Hepatocyte (in vitro differentiated cells): ENCODE measurements around the gene SHF. TPM values are rescaled to one million over a fixed set of nuclear protein-coding genes. Genes with fewer than 3 reads are reported as not detected.

Source experiments
- DNase-seq: peaks from one replicate; pipeline ENCODE4 v3.0.0-alpha.2; 2016; ENCODE audit warnings: low spot score
- H2AFZ ChIP-seq: fragments of 200-600 bp; sonication (generic); 2 replicates; pipeline ENCODE4 v1.6.0; 2016; ENCODE audit warnings: antibody characterized with exemption, mild to moderate bottlenecking
- H3K27ac ChIP-seq: fragments of 200-600 bp; sonication (generic); 2 replicates; pipeline ENCODE4 v1.5.1; 2016; ENCODE audit warnings: mild to moderate bottlenecking
- H3K27me3 ChIP-seq: fragments of 200-600 bp; sonication (generic); 2 replicates; pipeline ENCODE4 v1.6.1; 2016
- H3K36me3 ChIP-seq: fragments of 200-600 bp; sonication (generic); replicated peaks from 2 replicates; pipeline ENCODE4 v1.5.1; 2016; ENCODE audit warnings: low read depth; ENCODE audit not compliant: insufficient read depth
- H3K4me1 ChIP-seq: fragments of 200-600 bp; sonication (generic); 2 replicates; pipeline ENCODE4 v1.5.1; 2016; ENCODE audit warnings: mild to moderate bottlenecking, moderate library complexity; ENCODE audit not compliant: insufficient read depth
- H3K4me2 ChIP-seq: fragments of 200-600 bp; sonication (generic); 2 replicates; pipeline ENCODE4 v1.6.0; 2016
- H3K4me3 ChIP-seq: fragments of 200-600 bp; sonication (generic); 2 replicates; pipeline ENCODE4 v1.5.1; 2016; ENCODE audit warnings: mild to moderate bottlenecking
- H3K79me2 ChIP-seq: fragments of 200-600 bp; sonication (generic); 2 replicates; pipeline ENCODE4 v1.6.0; 2017; ENCODE audit warnings: mild to moderate bottlenecking
- H3K9me2 ChIP-seq: fragments of 200-600 bp; sonication (generic); replicated peaks from 2 replicates; pipeline ENCODE4 v1.6.0; 2017; ENCODE audit warnings: mild to moderate bottlenecking; ENCODE audit not compliant: insufficient read depth
- H3K9me3 ChIP-seq: fragments of 200-600 bp; sonication (generic); 2 replicates; pipeline ENCODE4 v1.5.1; 2016; ENCODE audit warnings: low read depth, mild to moderate bottlenecking
- H4K20me1 ChIP-seq: fragments of 200-600 bp; sonication (generic); 2 replicates; pipeline ENCODE4 v1.6.0; 2016; ENCODE audit warnings: mild to moderate bottlenecking; ENCODE audit not compliant: insufficient read depth, poor library complexity, severe bottlenecking
- CTCF ChIP-seq: fragments of 200-600 bp; sonication (generic); IDR thresholded peaks from 2 replicates; pipeline ENCODE4 v1.5.1; 2016; ENCODE audit warnings: antibody characterized with exemption, mild to moderate bottlenecking; ENCODE audit not compliant: poor library complexity
- EZH2 ChIP-seq: fragments of 200-600 bp; sonication (generic); IDR thresholded peaks from 2 replicates; pipeline ENCODE4 v1.6.1; 2016; ENCODE audit warnings: antibody characterized with exemption, mild to moderate bottlenecking, borderline replicate concordance
- EZH2phosphoT487 ChIP-seq: fragments of 200-600 bp; sonication (generic); IDR thresholded peaks from one replicate; pipeline ENCODE4 v1.6.1; 2018; ENCODE audit warnings: antibody characterized with exemption, mild to moderate bottlenecking, low read depth, moderate library complexity; ENCODE audit not compliant: unreplicated experiment, severe bottlenecking
- WGBS: methylation state at CpG from one replicate; pipeline ENCODE4 v1.1.6; 2016; ENCODE audit warnings: low lambda C conversion rate; ENCODE audit errors: missing lambda C conversion rate; 5-methylcytosine and 5-hydroxymethylcytosine counted together
- polyA plus RNA-seq: library from polyadenylated mRNA; unstranded; fragments of >200 nt; fragmentation: Nextera tagmentation; extraction: Ambion mirVana; gene quantifications from 2 replicates; pipeline ENCODE4 v1.2.1, GENCODE V29; 2016
- total RNA-seq: library from RNA; depleted of rRNA; stranded (reverse); fragments of >200 nt; gene quantifications from 2 replicates; pipeline ENCODE4 v1.2.3, GENCODE V29; 2014

The SHF gene
- total and polyA plus RNA-seq, 2 experiments from 2014 or later = 13.3 to 15.0 TPM

DNA sequence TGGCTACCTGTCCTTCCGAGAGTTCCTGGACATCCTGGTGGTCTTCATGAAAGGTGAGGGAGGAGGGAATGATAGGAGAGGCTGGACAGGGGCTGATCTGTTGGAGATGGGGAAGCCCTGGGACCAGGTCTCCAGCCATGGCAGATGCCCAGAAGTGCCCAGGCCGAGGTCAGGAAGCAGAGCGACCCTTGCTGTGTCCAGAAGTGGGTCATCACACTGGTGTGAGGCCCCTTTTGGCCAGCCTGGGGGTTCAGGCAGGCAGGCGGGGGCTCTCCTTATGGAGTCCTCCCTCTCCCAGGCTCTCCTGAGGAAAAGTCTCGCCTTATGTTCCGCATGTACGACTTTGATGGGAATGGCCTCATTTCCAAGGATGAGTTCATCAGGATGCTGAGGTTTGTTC is 40.2 kb downstream of the SHF start:
- Histone ChIP-seq H3K36me3 (no peaks in the 10 kb centered on the region), H3K4me1 (no peaks in the 10 kb centered on the region), H3K9me2 (no peaks in the 10 kb centered on the region), H3K27me3 (no peaks in the 10 kb centered on the region), H4K20me1 (no peaks in the 10 kb centered on the region), H3K9me3 (no peaks in the 10 kb centered on the region), H3K4me3 (no peak overlapping the region), H3K27ac (no peak overlapping the region), H2AFZ (no peak overlapping the region), H3K79me2 (no peaks in the 10 kb centered on the region), H3K4me2 (no peak overlapping the region)
- no peak for TF ChIP-seq EZH2
- no peak for TF ChIP-seq CTCF
- TF ChIP-seq EZH2phosphoT487 = no peak
- no peak for DNase-seq
- WGBS = 97% methylated on average over 7 of the region's 7 CpGs

- H2AFZ ChIP-seq = no peak overlapping the region
- no peaks in the 10 kb centered on the region for H3K9me3 ChIP-seq
- DNase-seq = no peak
- H4K20me1 ChIP-seq = no peaks in the 10 kb centered on the region
- H3K27me3 ChIP-seq = no peaks in the 10 kb centered on the region
- no peaks in the 10 kb centered on the region for H3K79me2 ChIP-seq
- 73% methylated on average over 4 of the region's 4 CpGs for WGBS
- no peak overlapping the region for H3K4me3 ChIP-seq
- H3K36me3 ChIP-seq = no peaks in the 10 kb centered on the region
- H3K9me2 ChIP-seq = no peaks in the 10 kb centered on the region
- H3K27ac ChIP-seq = peak overlapping the region; percentile 29
- H3K4me1 ChIP-seq = no peaks in the 10 kb centered on the region
- H3K4me2 ChIP-seq = no peak overlapping the region
- TF ChIP-seq EZH2 = no peak
- no peak for TF ChIP-seq EZH2phosphoT487
- no peak for TF ChIP-seq CTCF
Measured at GRCh38 chr15:45146405-45146804, 41.4 kb downstream of the SHF start.

- TF ChIP-seq CTCF = no peak
- no peak for TF ChIP-seq EZH2phosphoT487
- no peak for TF ChIP-seq EZH2
- H3K36me3 ChIP-seq = no peaks in the 10 kb centered on the region
- H3K4me2 ChIP-seq = no peak overlapping the region
- no peaks in the 10 kb centered on the region for H3K4me1 ChIP-seq
- no peaks in the 10 kb centered on the region for H3K9me2 ChIP-seq
- no peak overlapping the region for H3K27ac ChIP-seq
- H3K79me2 ChIP-seq = no peaks in the 10 kb centered on the region
- no peaks in the 10 kb centered on the region for H3K9me3 ChIP-seq
- 91% methylated on average over 9 of the region's 9 CpGs for WGBS
- no peak for DNase-seq
- no peaks in the 10 kb centered on the region for H3K27me3 ChIP-seq
- no peaks in the 10 kb centered on the region for H4K20me1 ChIP-seq
- H2AFZ ChIP-seq = no peak overlapping the region
- no peak overlapping the region for H3K4me3 ChIP-seq
Measured at GRCh38 chr15:45144775-45145174, 43.0 kb downstream of the SHF start.

DNA sequence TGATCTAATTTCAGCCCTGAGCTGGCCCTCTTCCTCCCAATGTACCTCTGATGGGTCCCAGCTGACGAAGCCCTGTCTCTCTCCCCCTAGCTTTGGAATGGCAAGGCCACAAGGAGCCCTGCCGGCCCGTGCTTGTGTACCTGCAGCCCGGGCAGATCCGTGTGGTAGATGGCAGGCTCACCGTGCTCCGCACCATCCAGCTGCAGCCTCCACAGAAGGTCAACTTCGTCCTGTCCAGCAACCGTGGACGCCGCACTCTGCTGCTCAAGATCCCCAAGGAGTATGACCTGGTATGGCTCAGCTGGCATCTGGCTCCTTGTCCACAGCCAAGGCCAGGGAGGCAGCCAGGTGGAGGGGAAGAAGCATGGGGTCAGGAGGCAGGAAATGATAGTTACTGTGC is 43.8 kb downstream of the SHF start:
- 96% methylated on average over 11 of the region's 11 CpGs for WGBS
- no peaks in the 10 kb centered on the region for H3K9me3 ChIP-seq

More for the DNA sequence above, 43.8 kb downstream of the SHF start:
- no peak overlapping the region for H2AFZ ChIP-seq
- no peak for DNase-seq
- no peaks in the 10 kb centered on the region for H3K9me2 ChIP-seq
- H3K27me3 ChIP-seq = no peaks in the 10 kb centered on the region
- H3K79me2 ChIP-seq = no peaks in the 10 kb centered on the region
- no peaks in the 10 kb centered on the region for H3K4me1 ChIP-seq
- no peak overlapping the region for H3K27ac ChIP-seq
- TF ChIP-seq EZH2phosphoT487 = no peak
- no peak for TF ChIP-seq EZH2
- TF ChIP-seq CTCF = no peak
- no peak overlapping the region for H3K4me2 ChIP-seq
- no peaks in the 10 kb centered on the region for H4K20me1 ChIP-seq
- no peaks in the 10 kb centered on the region for H3K36me3 ChIP-seq
- no peak overlapping the region for H3K4me3 ChIP-seq
